Measurements from ENCODE around the gene PRKCB. TPM values are rescaled to one million over a fixed set of nuclear protein-coding genes. Genes with fewer than 3 reads are reported as not detected.
A peak's percentile ranks its signal among the peaks of the same experiment; 100 is the strongest.
"Not testable (repeated sequence)": the region's sequence is repeated elsewhere in the genome, so short reads cannot be mapped to it uniquely, and the experiment has no call there.

The PRKCB gene
- total RNA-seq, 2 donors from 2014 or later = 72.1 to 77.0 TPM

- not testable (repeated sequence) for DNase-seq; ATAC-seq (replicated peaks in 1 of 2); H3K27ac Mint-ChIP-seq; H3K9me3 Mint-ChIP-seq; H3K27me3 Mint-ChIP-seq (ENCODE audit: low read depth)
- Mint-ChIP-seq H3K4me3 (peak overlapping the region in 1 of 2 donors; percentile 36), H3K4me1 (ENCODE audit: low read depth) (peaks cover 46% of the 10 kb centered on the region), H3K36me3 (ENCODE audit: insufficient read depth in 2 of 2) (peaks cover 11 to 17% of the 10 kb centered on the region in 2 donors)
Observed at GRCh38 chr16:24152048-24152447, 316.3 kb downstream of the PRKCB start.

- peaks cover 13 to 22% of the 10 kb centered on the region in 2 donors for H3K36me3 Mint-ChIP-seq (ENCODE audit: insufficient read depth in 2 of 2)
- no peak overlapping the region for H3K27ac Mint-ChIP-seq
- peaks cover 6 to 7% of the 10 kb centered on the region in 2 donors for H3K9me3 Mint-ChIP-seq
- H3K27me3 Mint-ChIP-seq (ENCODE audit: low read depth) = no peaks in the 10 kb centered on the region
- ATAC-seq (replicated peaks in 1 of 2) (no peak), DNase-seq (no peak)
- H3K4me1 Mint-ChIP-seq (ENCODE audit: low read depth) = peaks cover 53% of the 10 kb centered on the region
- H3K4me3 Mint-ChIP-seq = no peak overlapping the region
Observed at GRCh38 chr16:24152826-24153225, 317.0 kb downstream of the PRKCB start.

- DNase-seq = no peak
- no peaks in the 10 kb centered on the region for H3K27me3 Mint-ChIP-seq (ENCODE audit: low read depth)
- H3K36me3 Mint-ChIP-seq (ENCODE audit: insufficient read depth in 2 of 2) = peaks cover 9 to 23% of the 10 kb centered on the region in 2 donors
- H3K27ac Mint-ChIP-seq = no peak overlapping the region
- peaks cover 2 to 3% of the 10 kb centered on the region in 2 donors for H3K9me3 Mint-ChIP-seq
- ATAC-seq (replicated peaks in 1 of 2) = no peak
- no peak overlapping the region for H3K4me3 Mint-ChIP-seq
- peaks cover 25% of the 10 kb centered on the region for H3K4me1 Mint-ChIP-seq (ENCODE audit: low read depth)
Observed at GRCh38 chr16:24156777-24157176, 321.0 kb downstream of the PRKCB start.

- Mint-ChIP-seq H3K27me3 (ENCODE audit: low read depth) (no peaks in the 10 kb centered on the region), H3K4me1 (ENCODE audit: low read depth) (peaks cover 8% of the 10 kb centered on the region), H3K36me3 (ENCODE audit: insufficient read depth in 2 of 2) (peaks cover 2 to 5% of the 10 kb centered on the region in 2 donors), H3K9me3 (peaks cover 0 to 1% of the 10 kb centered on the region in 2 donors), H3K27ac (no peak overlapping the region), H3K4me3 (no peak overlapping the region)
- DNase-seq (no peak), ATAC-seq (replicated peaks in 1 of 2) (no peak)
Observed at GRCh38 chr16:24163935-24164334, 328.2 kb downstream of the PRKCB start.

- Mint-ChIP-seq H3K27ac (no peak overlapping the region), H3K27me3 (ENCODE audit: low read depth) (no peaks in the 10 kb centered on the region), H3K4me1 (ENCODE audit: low read depth) (peaks cover 8% of the 10 kb centered on the region), H3K36me3 (ENCODE audit: insufficient read depth in 2 of 2) (peaks cover 2 to 5% of the 10 kb centered on the region in 2 donors), H3K4me3 (no peak overlapping the region), H3K9me3 (peaks cover 0 to 1% of the 10 kb centered on the region in 2 donors)
- DNase-seq = no peak
- no peak for ATAC-seq (replicated peaks in 1 of 2)
Observed at GRCh38 chr16:24164416-24164815, 328.6 kb downstream of the PRKCB start.

- Mint-ChIP-seq H3K9me3 (peaks cover 0 to 1% of the 10 kb centered on the region in 2 donors), H3K4me3 (no peak overlapping the region), H3K27ac (no peak overlapping the region), H3K36me3 (ENCODE audit: insufficient read depth in 2 of 2) (peaks cover 2 to 6% of the 10 kb centered on the region in 2 donors), H3K4me1 (ENCODE audit: low read depth) (peaks cover 8% of the 10 kb centered on the region), H3K27me3 (ENCODE audit: low read depth) (no peaks in the 10 kb centered on the region)
- ATAC-seq (replicated peaks in 1 of 2) = no peak
- no peak for DNase-seq
Observed at GRCh38 chr16:24165273-24165672, 329.5 kb downstream of the PRKCB start.

- H3K4me1 Mint-ChIP-seq (ENCODE audit: low read depth) = peaks cover 8% of the 10 kb centered on the region
- H3K9me3 Mint-ChIP-seq = peaks cover 0 to 1% of the 10 kb centered on the region in 2 donors
- no peak overlapping the region for H3K27ac Mint-ChIP-seq
- no peaks in the 10 kb centered on the region for H3K27me3 Mint-ChIP-seq (ENCODE audit: low read depth)
- no peak overlapping the region for H3K4me3 Mint-ChIP-seq
- peaks cover 2 to 8% of the 10 kb centered on the region in 2 donors for H3K36me3 Mint-ChIP-seq (ENCODE audit: insufficient read depth in 2 of 2)
- ATAC-seq (replicated peaks in 1 of 2) (no peak), DNase-seq (no peak)
Observed at GRCh38 chr16:24166661-24167528, 331.1 kb downstream of the PRKCB start.

GRCh38 chr16:24168856-24169255 is 333.1 kb downstream of the PRKCB start:
- ATAC-seq (replicated peaks in 1 of 2) = no peak
- H3K36me3 Mint-ChIP-seq (ENCODE audit: insufficient read depth in 2 of 2) = peaks cover 4 to 10% of the 10 kb centered on the region in 2 donors
- no peak overlapping the region for H3K27ac Mint-ChIP-seq

GRCh38 chr16:24170407-24170806 is 334.6 kb downstream of the PRKCB start:
- Mint-ChIP-seq H3K36me3 (ENCODE audit: insufficient read depth in 2 of 2) (peaks cover 4 to 19% of the 10 kb centered on the region in 2 donors), H3K9me3 (peaks cover 0 to 1% of the 10 kb centered on the region in 2 donors), H3K27ac (peak overlapping the region; percentile 65), H3K4me3 (no peak overlapping the region), H3K27me3 (ENCODE audit: low read depth) (no peaks in the 10 kb centered on the region), H3K4me1 (ENCODE audit: low read depth) (peaks cover 8% of the 10 kb centered on the region)
- DNase-seq = no peak
- peak in 1 of 2 donors; percentile 53 for ATAC-seq (replicated peaks in 1 of 2)

More at GRCh38 chr16:24168856-24169255, 333.1 kb downstream of the PRKCB start:
- Mint-ChIP-seq H3K27me3 (ENCODE audit: low read depth) (no peaks in the 10 kb centered on the region), H3K4me3 (no peak overlapping the region), H3K9me3 (peaks cover 0 to 1% of the 10 kb centered on the region in 2 donors), H3K4me1 (ENCODE audit: low read depth) (peaks cover 8% of the 10 kb centered on the region)
- DNase-seq = no peak

GRCh38 chr16:24174504-24174903 is 338.7 kb downstream of the PRKCB start:
- Mint-ChIP-seq H3K36me3 (ENCODE audit: insufficient read depth in 2 of 2) (peaks cover 6 to 21% of the 10 kb centered on the region in 2 donors), H3K4me1 (ENCODE audit: low read depth) (no peaks in the 10 kb centered on the region), H3K4me3 (no peak overlapping the region), H3K9me3 (no peaks in the 10 kb centered on the region), H3K27ac (no peak overlapping the region), H3K27me3 (ENCODE audit: low read depth) (no peaks in the 10 kb centered on the region)
- DNase-seq = no peak
- no peak for ATAC-seq (replicated peaks in 1 of 2)

- Mint-ChIP-seq H3K36me3 (ENCODE audit: insufficient read depth in 2 of 2) (peaks cover 6 to 21% of the 10 kb centered on the region in 2 donors), H3K27me3 (ENCODE audit: low read depth) (no peaks in the 10 kb centered on the region), H3K9me3 (no peaks in the 10 kb centered on the region), H3K27ac (no peak overlapping the region), H3K4me1 (ENCODE audit: low read depth) (no peaks in the 10 kb centered on the region), H3K4me3 (no peak overlapping the region)
- ATAC-seq (replicated peaks in 1 of 2) (no peak), DNase-seq (no peak)
Observed at GRCh38 chr16:24174957-24175356, 339.2 kb downstream of the PRKCB start.

- DNase-seq = no peak
- no peak overlapping the region for H3K27ac Mint-ChIP-seq
- peaks cover 4 to 27% of the 10 kb centered on the region in 2 donors for H3K36me3 Mint-ChIP-seq (ENCODE audit: insufficient read depth in 2 of 2)
- no peaks in the 10 kb centered on the region for H3K9me3 Mint-ChIP-seq
- no peak overlapping the region for H3K4me3 Mint-ChIP-seq
- H3K27me3 Mint-ChIP-seq (ENCODE audit: low read depth) = no peaks in the 10 kb centered on the region
- no peak for ATAC-seq (replicated peaks in 1 of 2)
- H3K4me1 Mint-ChIP-seq (ENCODE audit: low read depth) = no peaks in the 10 kb centered on the region
Observed at GRCh38 chr16:24178496-24178895, 342.7 kb downstream of the PRKCB start.

- peaks cover 4 to 19% of the 10 kb centered on the region in 2 donors for H3K36me3 Mint-ChIP-seq (ENCODE audit: insufficient read depth in 2 of 2)
- H3K9me3 Mint-ChIP-seq = no peaks in the 10 kb centered on the region
- H3K27ac Mint-ChIP-seq = no peak overlapping the region
- no peaks in the 10 kb centered on the region for H3K27me3 Mint-ChIP-seq (ENCODE audit: low read depth)
- H3K4me1 Mint-ChIP-seq (ENCODE audit: low read depth) = no peaks in the 10 kb centered on the region
- no peak for DNase-seq
- no peak overlapping the region for H3K4me3 Mint-ChIP-seq
- no peak for ATAC-seq (replicated peaks in 1 of 2)
Observed at GRCh38 chr16:24180451-24180850, 344.7 kb downstream of the PRKCB start.

All from activated T-cell treated with anti-CD3 and anti-CD28 coated beads, Interleukin-2, amount 50 U/mL, for 72 hours (primary cell).